Right forelimb (tissue), 1 donor: ENCODE results near the gene ABI3.
"Not testable (repeated sequence)": the region's sequence is repeated elsewhere in the genome, so short reads cannot be mapped to it uniquely, and the experiment has no call there.

Source experiments
- DNase-seq: peaks from one replicate; pipeline ENCODE4 v3.0.0-alpha.2; 2018

The ABI3 gene

GRCh38 chr17:49254066-49254465 lies 43.6 kb downstream of the ABI3 start:
- DNase-seq: no peak

GRCh38 chr17:49255125-49255524 lies 44.6 kb downstream of the ABI3 start:
- no peak for DNase-seq

- no peak for DNase-seq
Observed at GRCh38 chr17:49258394-49258793, 47.9 kb downstream of the ABI3 start.

GRCh38 chr17:49259663-49260010 lies 49.1 kb downstream of the ABI3 start:
- DNase-seq: no peak

GRCh38 chr17:49260011-49260816 lies 49.7 kb downstream of the ABI3 start:
- DNase-seq: peak; percentile 80

- DNase-seq: no peak
Observed at GRCh38 chr17:49260817-49261291, 50.3 kb downstream of the ABI3 start.

- DNase-seq: not testable (repeated sequence)
Observed at GRCh38 chr17:49261540-49261939, 51.0 kb downstream of the ABI3 start.

GRCh38 chr17:49266233-49266632 lies 55.7 kb downstream of the ABI3 start:
- no peak for DNase-seq

GRCh38 chr17:49267912-49268311 lies 57.4 kb downstream of the ABI3 start:
- no peak for DNase-seq

GRCh38 chr17:49269356-49269755 lies 58.8 kb downstream of the ABI3 start:
- DNase-seq: no peak
